H1 (cell line): Measurements from ENCODE around the gene MAP1B. TPM values are rescaled to one million over a fixed set of nuclear protein-coding genes. Genes with fewer than 3 reads are reported as not detected.

Source experiments
- CTCF ChIA-PET: fragments of 300-600 bp; sonication (Branson Sonifier 250); formaldehyde crosslinking; loops from one replicate; lab custom pipeline; 2021; ENCODE audit not compliant: partially characterized antibody; lab: Charles Lee
- POLR2A ChIA-PET: fragments of 300-600 bp; sonication (Branson Sonifier 250); formaldehyde crosslinking; loops from one replicate; lab custom pipeline; 2021; ENCODE audit warnings: inconsistent platforms; ENCODE audit not compliant: partially characterized antibody; lab: Charles Lee
- DNase-seq, 2 experiments: peaks; one replicate each; pipeline versions ENCODE4 v3.0.0 to v3.0.0-alpha.2; 2010 to 2022; ENCODE audit warnings: low spot score in 2 of 2, low read depth in 1 of 2, mixed read lengths in 1 of 2
- FAIRE-seq: peaks from 2 replicates; lab custom pipeline; 2011; peaks lifted over from hg19 to GRCh38; lab: Jason Lieb, UNC
- H2AFZ ChIP-seq: 2 replicates; pipeline ENCODE4 v1.8.1; 2012; ENCODE audit warnings: low read length, inconsistent platforms
- H2AK5ac ChIP-seq: 2 replicates; pipeline ENCODE4 v1.6.1; 2013; ENCODE audit warnings: low read depth, low read length
- H2BK120ac ChIP-seq: replicated peaks from 2 replicates; pipeline ENCODE3; 2013; ENCODE audit warnings: low read depth, low read length, inconsistent platforms
- H2BK12ac ChIP-seq: 2 replicates; pipeline ENCODE4 v1.6.1; 2013; ENCODE audit warnings: low read depth, low read length
- H2BK15ac ChIP-seq: 2 replicates; pipeline ENCODE4 v1.6.1; 2013; ENCODE audit warnings: low read length
- H2BK20ac ChIP-seq: 2 replicates; pipeline ENCODE4 v1.6.1; 2013; ENCODE audit warnings: low read length
- H2BK5ac ChIP-seq: 2 replicates; pipeline ENCODE4 v1.6.1; 2013; ENCODE audit warnings: low read depth, low read length
- H3K14ac ChIP-seq: 2 replicates; pipeline ENCODE4 v1.6.1; 2013; ENCODE audit warnings: inconsistent platforms; ENCODE audit not compliant: insufficient read length
- H3K18ac ChIP-seq: 2 replicates; pipeline ENCODE4 v1.6.1; 2013; ENCODE audit warnings: low read length; ENCODE audit errors: extremely low read depth
- H3K23ac ChIP-seq: 2 replicates; pipeline ENCODE4 v1.6.1; 2013; ENCODE audit warnings: inconsistent platforms; ENCODE audit not compliant: insufficient read length
- H3K23me2 ChIP-seq: 2 replicates; pipeline ENCODE4 v1.6.1; 2013; ENCODE audit warnings: low read depth, low read length
- H3K27ac ChIP-seq: 2 replicates; pipeline ENCODE4 v1.6.1; 2011; ENCODE audit warnings: low read depth, low read length, inconsistent platforms
- H3K27me3 ChIP-seq, 4 experiments: replicated peaks in 1 of 4; 1 replicate in 1 of 4; 2 replicates in 3 of 4; pipeline versions ENCODE4 v1.6.1 to v1.8.1; 2011 to 2013; ENCODE audit warnings: low read length in 3 of 4, mild to moderate bottlenecking in 3 of 4, inconsistent platforms in 2 of 4, mixed read lengths in 2 of 4, moderate library complexity in 1 of 4; ENCODE audit not compliant: control insufficient read depth in 3 of 4, insufficient read depth in 3 of 4; ENCODE audit errors: extremely low read depth in 1 of 4
- H3K36me3 ChIP-seq, 4 experiments: 2 replicates each; pipeline versions ENCODE4 v1.6.1 to v1.8.1; 2011 to 2013; ENCODE audit warnings: mild to moderate bottlenecking in 4 of 4, low read length in 3 of 4, moderate library complexity in 2 of 4, control low read depth in 1 of 4, inconsistent platforms in 1 of 4; ENCODE audit not compliant: insufficient read depth in 4 of 4, control insufficient read depth in 2 of 4
- H3K4ac ChIP-seq: replicated peaks from 2 replicates; pipeline ENCODE3; 2013; ENCODE audit warnings: low read length, low read depth, mixed read lengths, inconsistent platforms; ENCODE audit not compliant: insufficient read length
- H3K4me1 ChIP-seq, 4 experiments: replicated peaks in 1 of 4; 1 replicate in 1 of 4; 2 replicates in 3 of 4; pipeline versions ENCODE4 v1.6.1 to v1.8.1; 2011 to 2013; ENCODE audit warnings: low read length in 3 of 4, inconsistent platforms in 2 of 4, mixed read lengths in 1 of 4; ENCODE audit not compliant: insufficient read depth in 4 of 4, control insufficient read depth in 3 of 4
- H3K4me2 ChIP-seq, 2 experiments: 2 replicates each; pipeline versions ENCODE4 v1.6.1 to v1.8.1; 2011 to 2013; ENCODE audit warnings: low read depth in 2 of 2, low read length in 2 of 2, control low read depth in 1 of 2, inconsistent platforms in 1 of 2, mild to moderate bottlenecking in 1 of 2; ENCODE audit not compliant: insufficient read depth in 1 of 2
- H3K4me3 ChIP-seq, 4 experiments: fragments of 200-600, 300-600 bp in 1 of 4; sonication (generic), shearing (Covaris generic), sonication (Bioruptor Twin) in 1 of 4; 2 replicates each; pipeline versions ENCODE4 v1.5.1 to v1.8.1; 2011 to 2016; ENCODE audit warnings: low read length in 4 of 4, low read depth in 3 of 4, control low read depth in 2 of 4, inconsistent platforms in 2 of 4, mild to moderate bottlenecking in 2 of 4, mixed read lengths in 1 of 4, moderate library complexity in 1 of 4; ENCODE audit not compliant: insufficient read depth in 2 of 4; ENCODE audit errors: extremely low read depth in 1 of 4
- H3K56ac ChIP-seq: replicated peaks from 2 replicates; pipeline ENCODE3; 2013; ENCODE audit warnings: low read depth, mild to moderate bottlenecking, mixed read lengths, low read length, inconsistent platforms; ENCODE audit not compliant: insufficient read length
- H3K79me1 ChIP-seq: 2 replicates; pipeline ENCODE4 v1.6.1; 2013; ENCODE audit warnings: low read depth, low read length, control low read depth
- H3K79me2 ChIP-seq, 2 experiments: 2 replicates each; pipeline versions ENCODE4 v1.6.1 to v1.8.1; 2012 to 2013; ENCODE audit warnings: low read length in 2 of 2, mild to moderate bottlenecking in 2 of 2, inconsistent platforms in 1 of 2; ENCODE audit not compliant: insufficient read depth in 2 of 2, control insufficient read depth in 1 of 2
- H3K9ac ChIP-seq, 4 experiments: replicated peaks in 1 of 4; 1 replicate in 1 of 4; 2 replicates in 3 of 4; pipeline versions ENCODE4 v1.6.1 to v1.8.1; 2011 to 2013; ENCODE audit warnings: low read depth in 3 of 4, low read length in 3 of 4, control low read depth in 2 of 4, mild to moderate bottlenecking in 2 of 4, moderate library complexity in 2 of 4, inconsistent platforms in 1 of 4; ENCODE audit errors: extremely low read depth in 1 of 4
- H3K9me3 ChIP-seq, 2 experiments: 2 replicates each; pipeline versions ENCODE4 v1.6.1 to v1.8.1; 2012 to 2013; ENCODE audit warnings: mild to moderate bottlenecking in 2 of 2, moderate library complexity in 2 of 2, control low read depth in 1 of 2, inconsistent platforms in 1 of 2, low read depth in 1 of 2, low read length in 1 of 2, mixed read lengths in 1 of 2; ENCODE audit not compliant: insufficient read depth in 2 of 2
- H4K20me1 ChIP-seq, 2 experiments: replicated peaks in 1 of 2; 2 replicates each; pipeline versions ENCODE3 to v1.8.1; 2011 to 2013; ENCODE audit warnings: inconsistent platforms in 2 of 2, low read length in 2 of 2, mild to moderate bottlenecking in 1 of 2; ENCODE audit not compliant: insufficient read depth in 2 of 2, control insufficient read depth in 1 of 2
- H4K5ac ChIP-seq: 2 replicates; pipeline ENCODE4 v1.6.1; 2013; ENCODE audit warnings: low read length, low read depth, mixed read lengths, inconsistent platforms; ENCODE audit not compliant: insufficient read length
- H4K8ac ChIP-seq: 2 replicates; pipeline ENCODE4 v1.8.0; 2013; ENCODE audit warnings: mild to moderate bottlenecking, moderate library complexity, low read length, inconsistent platforms; ENCODE audit not compliant: insufficient read depth; ENCODE audit errors: extremely low read depth
- H4K91ac ChIP-seq: replicated peaks from 2 replicates; pipeline ENCODE3; 2013; ENCODE audit warnings: low read length, mixed read lengths, inconsistent platforms; ENCODE audit not compliant: insufficient read length
- BRCA1 ChIP-seq: IDR thresholded peaks from 2 replicates; pipeline ENCODE4 v1.6.1; 2012; ENCODE audit warnings: low read depth, low read length, improper control_type of control experiment
- CHD2 ChIP-seq: IDR thresholded peaks from 2 replicates; pipeline ENCODE4 v1.6.1; 2012; ENCODE audit warnings: low read length, improper control_type of control experiment
- EZH2 ChIP-seq: fragments of 200-600 bp; sonication (generic); IDR thresholded peaks from 2 replicates; pipeline ENCODE4 v1.7.1; 2012; ENCODE audit warnings: low read depth, mild to moderate bottlenecking, moderate library complexity, low read length, inconsistent platforms; ENCODE audit not compliant: severe bottlenecking
- JUN ChIP-seq: IDR thresholded peaks from 2 replicates; pipeline ENCODE4 v1.6.1; 2011; ENCODE audit warnings: low read depth, mild to moderate bottlenecking, improper control_type of control experiment, low read length
- KDM1A ChIP-seq: fragments of 200-600, 300-600 bp; sonication (generic); IDR thresholded peaks from 2 replicates; pipeline ENCODE4 v1.7.1; 2016; ENCODE audit warnings: mild to moderate bottlenecking, low read length, borderline replicate concordance
- KDM4A ChIP-seq: IDR thresholded peaks from one replicate; pipeline ENCODE4 v1.7.1; 2012; ENCODE audit warnings: low read depth, mild to moderate bottlenecking, moderate library complexity, low read length, inconsistent platforms; ENCODE audit not compliant: severe bottlenecking
- MAFK ChIP-seq: IDR thresholded peaks from 2 replicates; pipeline ENCODE4 v1.6.1; 2012; ENCODE audit warnings: low read depth, mild to moderate bottlenecking, improper control_type of control experiment, low read length
- SP4 ChIP-seq: IDR thresholded peaks from 2 replicates; pipeline ENCODE4 v1.6.1; 2012; ENCODE audit warnings: low read length, inconsistent platforms
- TCF12 ChIP-seq: IDR thresholded peaks from 2 replicates; pipeline ENCODE4 v1.6.1; 2011; ENCODE audit warnings: low read depth, mild to moderate bottlenecking, low read length
- WGBS, 2 experiments: shearing (Covaris generic) in 1 of 2; methylation state at CpG; one replicate each; pipeline versions ENCODE4 v1.1.6 to v1.1.7; 2013 to 2015; ENCODE audit warnings: low lambda C conversion rate in 2 of 2, mixed read lengths in 2 of 2, inconsistent platforms in 1 of 2, low coverage in 1 of 2, missing lambda C conversion rate in 1 of 2; ENCODE audit not compliant: insufficient replicate concordance in 2 of 2, insufficient coverage in 1 of 2, insufficient read length in 1 of 2; ENCODE audit errors: extremely low coverage in 1 of 2, missing lambda C conversion rate in 1 of 2; 5-methylcytosine and 5-hydroxymethylcytosine counted together
- polyA plus RNA-seq, 7 experiments: library from polyadenylated mRNA; depleted of rRNA in 3 of 7; stranded (reverse) in 5 of 7; unstranded in 2 of 7; fragments of >200 nt in 5 of 7; fragments of 200-250 nt in 2 of 7; gene quantifications; 1 replicate in 5 of 7; 2 replicates in 1 of 7; 4 replicates in 1 of 7; pipeline versions ENCODE4 v1.2.1 to v1.2.3, GENCODE V29; 2011 to 2013; ENCODE audit warnings: missing spikeins in 2 of 7, mixed read lengths in 2 of 7
- total RNA-seq: library from RNA; stranded (reverse); fragmentation: NEBNext Ultra II Directional; extraction: Animal tissue kit (Norgen Biotek cat#: 25700); gene quantifications from 2 replicates; pipeline ENCODE4 v1.2.1, GENCODE V29; 2021
- TF ChIP-seq, protein P1 (sequence below): IDR thresholded peaks from 2 replicates; pipeline ENCODE4 v1.6.1; 2012; ENCODE audit warnings: inconsistent platforms
- TF ChIP-seq, protein P2 (sequence below), 3 experiments: IDR thresholded peaks; 1 replicate in 2 of 3; 2 replicates in 1 of 3; pipeline versions ENCODE4 v1.5.1 to v1.6.1; 2011; ENCODE audit warnings: low read length in 3 of 3, mild to moderate bottlenecking in 3 of 3, inconsistent platforms in 2 of 3, low read depth in 1 of 3, moderate library complexity in 1 of 3; ENCODE audit not compliant: insufficient read depth in 1 of 3; ENCODE audit errors: control extremely low read depth in 1 of 3

Gene MAP1B
- total and polyA plus RNA-seq, 2 of the 8 experiments (the other 6 are each of a cell fraction or from before 2014, with no cell fraction given), result 24.5 to 120 TPM

DNA sequence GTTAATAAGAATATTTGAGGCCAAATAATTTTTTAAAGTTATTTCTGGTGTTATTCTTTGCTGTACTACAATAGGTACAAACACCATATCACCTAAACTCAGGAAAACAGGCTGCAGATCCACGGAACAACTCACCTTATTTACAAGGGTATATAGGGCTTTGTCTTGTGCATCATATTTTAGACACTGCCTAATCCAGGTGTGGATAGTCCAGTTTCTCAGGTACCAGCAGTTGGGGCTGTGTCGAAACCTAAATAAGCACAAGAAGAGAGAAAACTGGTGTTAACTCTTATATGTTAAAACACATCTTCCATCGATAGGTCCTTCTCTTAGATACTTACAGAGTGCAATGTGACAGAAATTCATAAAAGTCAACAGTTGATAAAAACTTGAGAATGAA is 130.6 kb downstream of the MAP1B start:
- H3K36me3 ChIP-seq, result no peaks in the 10 kb centered on the region; a peak in 1 of 8 replicates
- no peak overlapping the region for H3K56ac ChIP-seq
- H3K79me2 ChIP-seq, result peaks cover 0 to 9% of the 10 kb centered on the region in 2 experiments; a peak in 1 of 4 replicates
- no peak overlapping the region for H2BK15ac ChIP-seq
- H2BK20ac ChIP-seq, result no peak overlapping the region
- H2BK120ac ChIP-seq, result peak overlapping the region; percentile 3
- no peaks in the 10 kb centered on the region for H4K20me1 ChIP-seq
- H3K9ac ChIP-seq, result no peak overlapping the region
- no peak overlapping the region for H4K8ac ChIP-seq
- no peak overlapping the region for H2BK12ac ChIP-seq
- H3K27ac ChIP-seq, result peak overlapping the region; percentile 60
- CTCF ChIA-PET, result interaction anchor here (0.7 to 4.1 kb wide), 3 partner anchors 7 to 51 kb away, joined by 3 to 19 read pairs (median 3); no protein-coding TSS in a partner anchor
- H3K14ac ChIP-seq, result no peak overlapping the region
- no peak overlapping the region for H3K18ac ChIP-seq
- H3K27me3 ChIP-seq, result no peaks in the 10 kb centered on the region
- H3K23me2 ChIP-seq, result no peaks in the 10 kb centered on the region
- peak overlapping the region in 1 of 4 experiments; percentile 32; a peak in 1 of 8 replicates for H3K4me3 ChIP-seq
- H3K23ac ChIP-seq, result no peak overlapping the region
- DNase-seq (no peak), FAIRE-seq (no peak)
- no peak overlapping the region for H4K5ac ChIP-seq
- peaks cover 7 to 25% (median 20%) of the 10 kb centered on the region in 4 experiments for H3K4me1 ChIP-seq
- H4K91ac ChIP-seq, result no peak overlapping the region
- no peak overlapping the region for H2AK5ac ChIP-seq
- POLR2A ChIA-PET, result interaction anchor here (1.3 to 1.5 kb wide), 3 partner anchors 82 to 128 kb away, joined by 4 to 7 read pairs (median 4); partner anchors contain the start of genes MRPS27 and PTCD2
- no peaks in the 10 kb centered on the region for H3K79me1 ChIP-seq
- H2AFZ ChIP-seq, result no peak overlapping the region
- H2BK5ac ChIP-seq, result no peak overlapping the region; the same call in 1 of the 2 replicates
- no peaks in the 10 kb centered on the region for H3K9me3 ChIP-seq
- 84% methylated on average over 3 of the region's 3 CpGs; no CpG with 5 or more reads in 1 of the 2 experiments for WGBS, 2 experiments
- H3K4me2 ChIP-seq, result no peak overlapping the region; a peak in 1 of 4 replicates
- H3K4ac ChIP-seq, result no peak overlapping the region
- TF ChIP-seq, protein P1, sequence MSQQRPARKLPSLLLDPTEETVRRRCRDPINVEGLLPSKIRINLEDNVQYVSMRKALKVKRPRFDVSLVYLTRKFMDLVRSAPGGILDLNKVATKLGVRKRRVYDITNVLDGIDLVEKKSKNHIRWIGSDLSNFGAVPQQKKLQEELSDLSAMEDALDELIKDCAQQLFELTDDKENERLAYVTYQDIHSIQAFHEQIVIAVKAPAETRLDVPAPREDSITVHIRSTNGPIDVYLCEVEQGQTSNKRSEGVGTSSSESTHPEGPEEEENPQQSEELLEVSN, result no peak
- TF ChIP-seq KDM4A (no peak), KDM1A (no peak), TCF12 (no peak), SP4 (no peak), EZH2 (no peak), JUN (no peak), MAFK (no peak), BRCA1 (no peak), CHD2 (no peak)
- TF ChIP-seq, protein P2, sequence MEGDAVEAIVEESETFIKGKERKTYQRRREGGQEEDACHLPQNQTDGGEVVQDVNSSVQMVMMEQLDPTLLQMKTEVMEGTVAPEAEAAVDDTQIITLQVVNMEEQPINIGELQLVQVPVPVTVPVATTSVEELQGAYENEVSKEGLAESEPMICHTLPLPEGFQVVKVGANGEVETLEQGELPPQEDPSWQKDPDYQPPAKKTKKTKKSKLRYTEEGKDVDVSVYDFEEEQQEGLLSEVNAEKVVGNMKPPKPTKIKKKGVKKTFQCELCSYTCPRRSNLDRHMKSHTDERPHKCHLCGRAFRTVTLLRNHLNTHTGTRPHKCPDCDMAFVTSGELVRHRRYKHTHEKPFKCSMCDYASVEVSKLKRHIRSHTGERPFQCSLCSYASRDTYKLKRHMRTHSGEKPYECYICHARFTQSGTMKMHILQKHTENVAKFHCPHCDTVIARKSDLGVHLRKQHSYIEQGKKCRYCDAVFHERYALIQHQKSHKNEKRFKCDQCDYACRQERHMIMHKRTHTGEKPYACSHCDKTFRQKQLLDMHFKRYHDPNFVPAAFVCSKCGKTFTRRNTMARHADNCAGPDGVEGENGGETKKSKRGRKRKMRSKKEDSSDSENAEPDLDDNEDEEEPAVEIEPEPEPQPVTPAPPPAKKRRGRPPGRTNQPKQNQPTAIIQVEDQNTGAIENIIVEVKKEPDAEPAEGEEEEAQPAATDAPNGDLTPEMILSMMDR (IDR thresholded peaks at IDR 0.05; ENCODE audit: control extremely low read depth in 1 of 3, insufficient read depth in 1 of 3, low read depth in 1 of 3, low read length in 3 of 3), result no peak
